Erythroblast (primary cell): ENCODE measurements around the gene TTI1.

Source experiments
- GATA1 ChIP-seq: IDR thresholded peaks from 2 replicates; pipeline ENCODE4 v1.6.1; 2011; ENCODE audit warnings: low read depth, mild to moderate bottlenecking, control low read depth, low read length, moderate library complexity
- POLR2A ChIP-seq: IDR thresholded peaks from 2 replicates; pipeline ENCODE4 v1.6.1; 2011; ENCODE audit warnings: mild to moderate bottlenecking, low read length

DNA sequence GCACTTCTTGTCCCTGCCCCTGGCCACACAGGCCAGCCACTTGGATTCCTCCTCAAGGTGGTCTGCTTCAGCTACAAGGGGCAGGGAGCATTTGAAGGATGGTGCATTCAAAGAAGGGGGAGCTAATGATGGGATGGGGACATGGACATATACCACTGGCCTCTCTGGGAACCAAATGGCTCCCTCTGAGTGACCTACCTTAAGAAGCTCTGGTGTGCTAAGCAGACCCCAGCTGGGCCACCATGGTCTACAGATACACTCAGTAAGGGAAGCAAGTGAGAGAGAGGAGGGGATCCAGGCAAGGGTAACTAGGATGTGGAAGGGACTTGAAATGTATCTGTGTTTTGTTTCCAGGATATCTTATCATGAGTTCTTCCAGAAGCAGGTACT, 62.4 kb downstream of the TTI1 start:
- TF ChIP-seq POLR2A, result no peak
- no peak for TF ChIP-seq GATA1
